HPDE6-E6E7 (cell line): ENCODE data around the gene SVEP1.
A peak's percentile ranks its signal among the peaks of the same experiment; 100 is the strongest.
"Not testable (repeated sequence)": the region's sequence is repeated elsewhere in the genome, so short reads cannot be mapped to it uniquely, and the experiment has no call there.

Source experiments
- DNase-seq: peaks from one replicate; pipeline ENCODE4 v3.0.0; 2011; ENCODE audit warnings: missing footprints; ENCODE audit errors: extremely low spot score

Gene SVEP1

DNA sequence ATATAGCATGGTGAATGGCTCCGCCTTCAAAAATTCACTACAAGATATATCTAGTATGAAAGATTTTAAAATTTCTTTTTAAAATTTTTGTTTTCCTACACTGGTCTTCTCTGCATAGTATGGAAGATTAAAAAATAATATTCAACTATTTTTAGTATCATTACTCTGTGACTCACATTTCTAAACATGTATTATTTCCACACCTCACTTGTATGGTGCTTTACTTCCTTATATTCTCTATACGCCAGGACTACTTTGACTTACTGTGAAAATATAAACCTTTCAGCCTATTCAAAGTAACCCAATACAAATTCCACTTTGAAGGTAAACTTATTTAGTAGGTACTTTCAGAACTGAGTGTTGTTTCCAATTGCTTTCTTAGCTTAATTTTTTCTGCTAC, 215.1 kb downstream of the SVEP1 start:
- no peak for DNase-seq

DNA sequence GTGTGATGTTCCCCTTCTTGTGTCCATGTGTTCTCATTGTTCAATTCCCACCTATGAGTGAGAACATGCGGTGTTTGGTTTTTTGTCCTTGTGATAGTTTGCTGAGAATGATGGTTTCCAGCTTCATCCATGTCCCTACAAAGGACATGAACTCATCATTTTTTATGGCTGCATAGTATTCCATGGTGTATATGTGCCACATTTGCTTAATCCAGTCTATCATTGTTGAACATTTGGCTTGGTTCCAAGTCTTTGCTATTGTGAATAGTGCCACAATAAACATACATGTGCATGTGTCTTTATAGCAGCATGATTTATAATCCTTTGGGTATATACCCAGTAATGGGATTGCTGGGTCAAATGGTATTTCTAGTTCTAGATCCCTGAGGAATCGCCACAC, 220.5 kb downstream of the SVEP1 start:
- not testable (repeated sequence) for DNase-seq

DNA sequence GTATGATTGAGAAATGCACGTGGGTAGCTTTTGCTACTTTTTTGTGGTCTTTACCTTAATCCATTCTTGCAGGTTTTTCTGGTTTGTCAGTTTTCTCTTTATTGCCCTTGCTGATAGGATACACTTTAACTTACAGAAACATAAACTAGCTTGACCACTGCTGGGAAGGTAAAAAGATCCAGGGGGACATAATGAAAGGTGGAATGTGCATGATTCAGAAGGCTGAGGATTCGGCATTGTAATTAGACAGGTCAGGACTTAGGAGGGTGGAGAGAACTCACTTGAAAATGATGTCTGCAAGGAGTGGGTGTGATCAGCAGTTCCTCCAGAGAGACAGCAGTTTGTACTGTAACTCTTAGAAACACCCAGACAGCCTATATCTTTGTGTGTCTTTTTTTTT, 222.0 kb downstream of the SVEP1 start:
- peak; percentile 35 for DNase-seq

DNA sequence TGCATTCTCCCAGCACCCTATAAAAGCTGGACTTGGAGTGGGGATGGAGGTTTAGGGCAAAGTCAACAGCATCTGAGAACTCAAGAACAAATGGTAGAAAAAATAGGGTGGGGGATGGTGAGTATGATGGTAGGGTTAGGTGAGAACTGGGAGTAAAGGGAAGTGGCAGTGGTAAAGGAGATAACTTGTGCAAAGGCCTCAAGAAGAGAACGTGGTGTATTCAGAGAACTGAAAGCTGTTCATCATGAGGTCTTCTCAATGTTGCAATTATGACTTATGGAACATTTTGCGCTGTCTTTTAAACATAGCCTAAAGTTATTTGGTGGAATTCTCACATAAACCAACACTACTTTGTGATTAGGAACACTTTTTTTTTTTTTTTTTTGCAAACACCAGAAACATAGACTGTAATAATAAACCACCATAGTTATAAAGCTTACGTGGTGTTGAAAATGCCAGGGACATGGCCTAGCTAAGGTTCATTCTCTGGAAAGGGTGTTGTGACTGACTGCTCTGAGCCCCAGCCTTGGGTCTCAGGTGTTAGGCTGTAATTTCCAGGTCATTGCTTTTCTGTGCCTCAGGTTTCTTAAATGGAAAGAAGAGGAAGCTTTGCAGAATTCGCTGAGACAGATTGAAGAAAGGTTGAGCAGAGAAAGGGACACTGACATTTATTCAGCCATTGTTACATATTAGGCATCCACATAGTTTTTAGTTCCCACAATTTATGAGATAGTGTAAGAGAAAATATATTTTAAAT, 222.7 kb downstream of the SVEP1 start:
- DNase-seq: no peak

DNA sequence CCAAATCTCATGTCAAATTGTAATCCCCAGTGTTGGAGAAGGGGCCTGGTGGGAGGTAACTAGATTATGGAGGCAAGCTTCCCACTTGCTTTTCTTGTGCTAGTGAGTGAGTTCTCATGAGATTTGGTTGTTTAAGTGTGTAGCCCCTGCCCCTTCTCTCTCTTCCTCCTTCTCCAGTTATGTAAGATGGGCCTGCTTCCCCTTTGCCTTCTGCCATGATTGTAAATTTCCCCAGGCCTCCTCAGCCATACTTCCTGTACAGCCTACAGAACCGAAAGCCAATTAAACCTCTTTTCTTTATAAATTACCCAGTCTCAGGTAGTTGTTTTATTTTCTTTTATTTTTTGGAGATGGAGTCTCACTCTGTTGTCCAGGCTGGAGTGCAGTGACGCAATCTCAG, 223.6 kb downstream of the SVEP1 start:
- DNase-seq: no peak

DNA sequence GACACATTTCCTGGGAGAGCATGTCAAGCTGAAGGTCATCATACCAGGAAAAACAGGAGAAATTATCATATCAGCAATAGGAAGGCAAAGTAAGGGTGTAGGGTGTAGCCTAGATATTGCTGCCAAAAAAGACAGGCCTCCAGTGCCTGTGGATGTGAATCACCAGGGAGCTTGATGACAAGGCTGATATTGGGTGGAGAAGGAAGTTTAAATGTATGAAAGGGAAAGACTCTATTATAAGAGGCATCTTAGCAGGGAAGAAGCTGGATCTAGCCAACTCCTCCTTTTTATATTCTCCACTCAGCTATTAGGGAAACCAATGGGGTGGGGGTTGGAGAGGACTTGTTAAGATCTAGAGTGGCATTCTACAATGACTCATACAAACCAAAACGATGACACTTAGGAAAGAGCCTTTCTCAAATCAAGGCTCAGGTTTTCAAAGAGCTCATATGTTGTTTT, 228.5 kb downstream of the SVEP1 start:
- DNase-seq: peak; percentile 49

DNA sequence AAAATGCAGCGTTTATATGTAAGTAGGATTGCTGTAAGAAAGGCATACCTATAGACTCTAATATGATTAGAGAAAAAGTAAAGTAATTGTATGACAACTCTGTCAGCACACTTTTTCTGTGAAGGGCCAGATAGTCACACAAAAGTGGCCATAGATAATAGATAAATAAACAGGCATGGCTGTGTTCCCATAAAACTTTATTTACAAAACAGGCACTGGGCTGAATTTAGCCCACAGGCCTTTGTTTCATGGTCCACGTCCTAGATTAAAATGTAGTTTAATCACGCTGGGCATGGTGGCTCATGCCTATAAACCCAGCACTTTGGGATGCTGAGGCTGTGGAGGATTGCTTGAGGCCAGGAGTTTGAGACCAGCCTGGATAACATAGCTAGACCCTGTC, 233.2 kb downstream of the SVEP1 start:
- DNase-seq: no peak

DNA sequence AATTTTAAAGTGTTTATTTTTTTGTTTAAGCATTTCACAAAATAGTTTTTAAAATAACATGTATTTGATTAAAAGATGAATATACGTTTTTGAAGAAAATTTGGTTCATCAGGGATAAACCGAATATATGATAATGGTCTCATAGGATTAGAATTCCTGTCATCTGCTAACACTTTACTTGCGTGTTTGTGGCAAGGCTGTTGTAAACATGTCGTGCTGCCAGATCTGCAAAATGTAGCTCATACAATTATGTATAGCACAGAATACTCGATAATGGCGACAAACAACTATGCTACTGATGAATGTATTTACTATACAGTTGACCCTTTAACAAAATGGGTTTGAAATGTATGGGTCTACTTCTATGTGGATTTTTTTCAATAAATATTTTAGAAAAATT, 234.7 kb downstream of the SVEP1 start:
- no peak for DNase-seq

DNA sequence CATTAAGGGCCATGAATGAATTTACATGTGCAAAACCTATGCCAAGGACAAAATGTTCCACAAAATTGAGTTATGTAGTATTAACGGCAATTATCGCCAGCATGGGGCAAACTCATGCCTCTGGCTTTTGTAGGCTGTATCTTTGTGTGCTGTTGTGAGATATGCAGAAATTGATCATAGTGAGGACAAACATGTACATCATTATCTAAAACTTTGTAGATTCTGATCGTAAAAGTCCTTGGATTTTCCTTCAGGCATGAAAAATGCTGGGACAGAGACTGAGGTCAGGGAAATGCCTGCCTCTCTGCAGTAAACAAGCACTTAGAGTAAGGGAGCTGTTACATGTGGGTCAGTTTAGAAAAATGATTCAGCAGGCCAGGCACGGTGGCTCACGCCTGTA, 236.0 kb downstream of the SVEP1 start:
- no peak for DNase-seq

DNA sequence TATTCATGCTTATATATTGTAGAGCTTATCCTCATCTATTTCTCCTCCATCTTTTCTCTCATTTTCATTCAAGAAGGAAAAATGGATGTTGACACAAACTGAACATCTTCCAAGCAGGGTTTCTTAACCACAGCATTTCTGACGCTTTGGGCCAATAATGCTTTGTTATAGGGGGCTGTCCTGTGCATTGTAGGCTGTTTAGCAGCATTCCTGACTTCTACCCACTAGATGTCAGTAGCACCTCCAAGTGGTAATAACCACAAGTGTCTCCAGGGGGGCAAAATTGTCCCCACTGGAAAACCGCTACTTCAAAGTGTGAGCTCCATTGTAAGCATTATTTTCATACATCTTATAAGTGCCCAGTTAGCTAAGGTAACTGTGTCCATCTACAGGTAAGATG, 239.2 kb downstream of the SVEP1 start:
- DNase-seq: no peak

DNA sequence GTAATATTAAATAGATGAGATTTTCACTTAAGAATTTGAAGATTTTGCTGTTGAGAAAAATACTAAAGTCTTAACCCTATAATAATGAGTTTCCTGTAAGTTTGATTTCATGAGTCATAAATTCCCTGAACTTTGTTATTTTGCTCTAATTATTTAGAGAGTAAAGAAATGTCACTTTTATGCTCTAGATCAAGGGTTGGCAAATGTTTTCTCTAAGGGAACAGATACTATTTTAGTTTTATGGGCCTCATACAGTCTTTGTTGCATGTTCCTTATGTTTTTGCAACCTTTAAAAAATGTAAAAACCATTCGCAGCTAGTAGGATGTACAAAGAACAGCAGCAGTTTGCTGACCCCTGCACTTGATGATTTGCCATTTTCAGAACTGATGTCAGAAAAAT, 241.4 kb downstream of the SVEP1 start:
- DNase-seq: no peak

DNA sequence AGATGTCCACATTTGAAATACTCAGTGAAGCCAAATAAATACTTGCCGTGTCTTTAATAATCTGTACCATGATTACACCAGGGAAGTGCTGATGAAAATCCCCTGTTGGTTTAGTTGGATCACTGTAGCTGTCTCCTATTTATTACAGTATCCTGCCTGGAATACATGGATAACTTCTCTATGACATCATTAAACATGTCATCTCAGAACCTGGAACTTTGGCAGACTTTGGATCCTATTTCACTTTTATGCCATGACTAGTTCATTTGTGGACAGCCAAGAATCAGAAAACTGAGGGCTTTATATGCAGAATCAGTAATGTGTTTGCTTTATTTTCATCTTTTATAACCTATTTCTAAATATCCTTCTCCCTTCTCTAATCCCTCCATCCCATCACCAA, 241.8 kb downstream of the SVEP1 start, which contains the start of gene TXNDC8:
TSS of gene TXNDC8 (minus strand) at position 137 of the 400 bp plus-strand sequence.
- DNase-seq: no peak

DNA sequence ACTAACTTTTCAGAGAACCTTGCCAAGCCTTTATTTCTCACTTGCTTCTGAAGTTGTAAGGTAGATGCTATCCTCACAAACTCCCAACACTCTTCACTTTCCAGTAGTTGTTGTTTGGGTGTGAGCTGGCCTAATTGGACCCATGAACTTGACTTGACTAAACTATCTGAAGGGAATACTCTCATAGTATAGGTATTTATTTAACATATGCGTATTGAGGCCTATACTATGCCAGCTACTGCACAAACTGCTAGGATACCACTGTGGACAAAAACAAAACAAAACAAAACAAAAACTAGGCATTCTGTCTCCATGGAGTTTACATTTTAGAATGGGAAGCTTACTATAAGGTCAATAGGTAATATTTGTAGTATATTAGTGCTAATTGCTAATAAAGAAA, 243.2 kb downstream of the SVEP1 start:
- no peak for DNase-seq

DNA sequence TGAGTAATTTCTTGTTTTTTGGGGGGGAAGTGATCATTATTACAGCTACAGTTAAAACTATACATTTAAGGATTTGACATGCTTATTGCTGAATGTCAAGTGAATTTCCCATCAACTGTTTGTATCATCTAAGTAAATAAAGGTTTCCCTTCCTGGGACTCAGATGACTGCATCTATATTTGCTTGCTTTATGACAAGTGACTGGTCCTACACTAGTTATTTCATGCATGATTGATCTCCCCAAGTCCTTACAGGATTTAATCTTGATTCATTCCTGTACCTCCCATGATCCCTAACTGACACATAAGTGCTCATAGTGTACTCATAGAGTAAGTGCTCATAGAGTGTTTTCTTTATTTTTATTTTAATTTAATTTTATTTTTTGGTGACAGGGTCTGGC, 244.7 kb downstream of the SVEP1 start:
- DNase-seq: no peak

DNA sequence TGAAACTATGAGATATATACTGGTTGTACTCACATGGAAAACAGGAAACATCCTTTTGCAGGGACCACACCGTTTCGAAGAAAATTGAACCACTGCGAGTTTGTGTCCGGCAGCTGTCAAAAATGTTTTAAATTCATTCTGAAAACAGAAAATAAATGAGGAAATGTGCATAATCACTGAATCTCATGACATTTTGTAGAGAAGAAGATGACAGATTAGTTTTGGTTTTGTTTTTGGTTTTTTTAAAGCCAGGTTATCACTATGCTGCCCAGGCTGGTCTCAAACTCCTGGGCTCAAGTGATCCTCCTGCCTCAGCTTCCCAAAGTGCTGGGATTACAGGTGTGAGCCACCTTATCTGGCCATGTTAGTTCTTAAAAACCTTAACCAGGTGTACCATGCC, 245.4 kb downstream of the SVEP1 start:
- DNase-seq: no peak

DNA sequence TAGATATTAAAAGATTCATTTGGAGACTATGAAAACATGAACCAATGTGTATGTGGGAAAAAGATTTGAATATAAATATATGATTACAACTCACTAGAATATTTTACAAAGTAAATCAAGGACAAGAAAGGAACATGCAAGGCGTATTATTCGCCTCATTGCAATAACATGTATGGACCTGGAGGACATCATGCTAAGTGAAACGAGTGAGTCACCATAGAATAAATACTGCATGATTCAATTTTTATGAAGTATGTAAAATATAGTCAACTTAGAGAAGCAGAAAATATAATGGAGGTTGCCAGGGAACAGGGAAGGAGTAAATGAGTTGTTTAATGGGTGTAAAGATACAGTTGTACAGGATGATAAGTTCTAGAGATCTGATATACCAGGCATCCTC, 246.8 kb downstream of the SVEP1 start:
- no peak for DNase-seq

DNA sequence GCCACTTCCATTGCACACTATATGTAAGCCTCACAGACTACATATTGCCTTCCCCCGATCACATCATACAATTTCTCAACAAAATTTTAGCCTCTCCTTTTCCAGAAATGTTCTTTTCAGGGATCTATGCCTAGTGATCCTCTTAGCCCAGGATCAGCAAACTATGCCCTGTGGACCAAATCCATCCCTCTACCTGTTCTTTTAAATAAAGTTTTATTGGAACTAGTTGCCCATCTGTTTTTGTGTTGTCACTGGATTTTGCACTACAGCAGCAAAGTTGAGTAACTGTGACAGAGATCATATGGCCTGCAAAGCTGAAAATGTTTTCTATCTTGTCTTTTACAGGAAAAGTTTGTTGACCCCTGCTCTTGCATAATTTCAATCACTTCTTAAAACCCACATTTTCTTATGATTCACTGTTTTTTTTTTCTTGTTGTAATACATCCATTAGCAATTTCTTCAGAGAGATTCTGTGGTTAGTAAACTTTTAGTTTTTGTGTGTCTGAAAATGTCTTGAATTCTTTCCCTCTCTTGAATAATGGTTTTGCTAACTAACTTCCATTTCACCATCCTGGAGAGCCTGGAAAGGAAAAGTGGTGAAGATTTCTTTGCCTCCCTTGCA, 248.9 kb downstream of the SVEP1 start:
- DNase-seq: no peak

DNA sequence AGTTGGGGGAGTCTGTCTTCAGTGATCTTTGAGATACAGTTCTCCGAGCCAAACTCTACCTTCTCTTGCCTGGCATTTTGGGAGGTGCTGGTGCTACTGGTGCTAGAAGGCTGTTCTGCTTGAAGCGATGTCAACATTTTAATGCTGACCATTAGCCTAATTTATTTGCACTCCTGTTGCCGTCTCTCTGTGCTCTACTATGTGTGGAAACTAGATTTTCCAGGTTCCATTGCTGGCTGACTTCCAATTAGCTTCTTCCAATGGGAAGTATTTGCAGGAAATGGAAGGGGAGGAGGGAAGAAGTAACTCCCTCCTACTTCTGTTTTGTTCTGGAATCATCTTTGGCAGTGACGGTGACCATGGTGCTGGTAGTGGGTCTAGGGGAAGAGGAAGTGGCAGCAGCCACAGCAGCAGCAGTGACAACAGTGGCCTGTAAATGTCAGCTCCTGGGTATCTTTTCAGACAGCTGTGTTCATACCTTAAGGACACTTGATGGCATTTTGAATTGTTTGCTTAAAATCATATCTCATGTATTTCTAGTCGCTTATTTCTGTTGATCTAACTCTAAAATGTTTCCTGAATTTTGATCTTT, 249.8 kb downstream of the SVEP1 start:
- DNase-seq: no peak

DNA sequence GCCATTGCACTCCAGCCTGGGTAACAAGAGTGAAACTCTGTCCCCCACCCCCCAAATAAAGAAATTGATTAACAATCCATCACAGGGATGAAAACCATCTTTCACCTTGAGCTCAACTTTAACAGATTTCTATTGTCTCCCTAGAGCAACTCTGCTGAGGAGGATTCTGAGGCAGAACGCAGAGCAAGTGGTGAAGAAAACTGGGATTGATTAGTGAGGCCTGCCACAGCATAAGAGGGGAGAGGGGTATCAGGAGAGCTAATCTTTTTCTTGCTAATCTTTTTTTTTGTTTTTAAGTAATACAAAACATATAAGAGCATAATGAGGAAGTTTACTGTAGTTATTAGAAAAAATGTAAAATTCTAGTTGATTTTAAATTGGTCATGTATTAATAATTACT, 250.8 kb downstream of the SVEP1 start:
- DNase-seq: no peak

DNA sequence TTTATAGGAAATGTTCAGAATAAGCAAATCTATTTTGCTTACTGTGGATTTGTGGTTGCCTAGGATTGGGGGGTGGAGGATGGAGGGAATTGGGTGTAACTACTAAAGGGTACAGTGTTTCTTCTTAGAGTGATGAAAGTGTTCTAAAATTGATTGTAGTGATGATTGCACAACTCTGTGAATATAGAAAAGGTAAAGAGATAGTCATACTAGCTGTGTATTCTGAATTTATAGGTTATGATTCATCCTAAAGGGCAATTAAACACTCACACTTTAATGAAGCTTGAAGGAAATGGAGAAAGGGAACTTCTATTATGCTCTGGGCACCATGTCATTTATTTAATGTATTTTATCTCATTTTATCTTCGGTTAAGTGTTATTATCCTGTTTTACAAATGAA, 251.8 kb downstream of the SVEP1 start:
- no peak for DNase-seq

DNA sequence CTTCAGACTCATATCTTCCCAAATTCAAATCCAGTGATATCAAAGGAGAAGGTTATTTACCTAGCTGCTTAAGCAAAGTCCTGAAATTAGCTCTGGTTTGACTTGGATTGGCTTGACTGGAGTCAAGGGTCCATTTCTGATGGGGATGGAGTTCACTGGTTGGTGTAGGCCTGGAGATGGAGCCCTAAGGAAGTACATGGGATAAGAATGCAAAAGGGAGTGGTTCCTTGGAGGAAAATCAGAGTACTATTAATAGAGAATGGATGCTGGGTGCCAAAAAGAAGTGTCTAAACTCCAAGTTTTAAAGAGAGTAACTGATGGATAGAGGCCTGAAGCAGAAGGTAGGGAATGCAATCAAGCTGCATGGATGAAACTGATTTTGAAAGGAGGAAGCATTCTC, 255.7 kb downstream of the SVEP1 start:
- no peak for DNase-seq

DNA sequence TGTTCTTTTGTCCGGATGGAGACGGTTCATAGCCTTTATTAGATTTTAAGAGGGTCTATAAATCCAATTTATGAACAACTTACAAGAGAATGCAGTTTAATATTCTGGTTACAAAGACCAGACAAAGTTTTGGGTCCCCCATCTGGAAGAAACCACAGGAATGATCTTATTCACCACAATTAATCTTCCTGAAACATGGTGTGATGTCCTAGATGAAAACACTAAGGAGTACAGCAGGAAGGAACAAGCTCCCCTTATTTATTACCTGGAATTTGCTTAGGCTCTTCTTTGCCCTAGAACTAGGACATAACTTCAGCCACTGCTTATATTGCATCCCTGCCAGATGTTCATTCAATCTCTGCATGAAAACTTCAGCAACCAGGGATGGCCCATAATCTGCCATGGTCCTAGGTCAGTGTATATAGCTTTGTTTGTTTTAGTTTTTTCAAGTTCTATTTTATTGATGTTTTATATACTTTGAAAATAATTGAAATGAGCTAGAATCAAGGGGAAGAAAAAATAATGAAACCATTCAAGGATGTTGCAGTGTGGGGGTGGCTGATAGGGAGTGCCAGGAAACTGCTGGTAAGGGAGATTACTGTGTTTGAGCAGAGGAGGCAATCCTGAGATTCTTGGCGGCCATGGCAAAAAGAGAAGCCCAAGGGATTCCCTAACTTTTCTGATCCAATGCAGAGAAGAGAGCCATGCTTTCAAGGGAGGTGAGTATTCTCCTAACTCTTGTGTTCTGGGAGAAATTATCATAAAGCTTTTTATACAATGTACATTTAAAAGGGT, 258.7 kb downstream of the SVEP1 start:
- no peak for DNase-seq
